GM12873 (cell line): ENCODE results near the gene COPS7A.

Experiments
- TF ChIP-seq, protein P1 (sequence below): IDR thresholded peaks from 2 replicates; pipeline ENCODE4 v1.5.1; 2012; ENCODE audit warnings: low read depth, mild to moderate bottlenecking, moderate library complexity, low read length, control low read depth; ENCODE audit not compliant: insufficient read depth; ENCODE audit errors: missing control alignments

Gene COPS7A

DNA sequence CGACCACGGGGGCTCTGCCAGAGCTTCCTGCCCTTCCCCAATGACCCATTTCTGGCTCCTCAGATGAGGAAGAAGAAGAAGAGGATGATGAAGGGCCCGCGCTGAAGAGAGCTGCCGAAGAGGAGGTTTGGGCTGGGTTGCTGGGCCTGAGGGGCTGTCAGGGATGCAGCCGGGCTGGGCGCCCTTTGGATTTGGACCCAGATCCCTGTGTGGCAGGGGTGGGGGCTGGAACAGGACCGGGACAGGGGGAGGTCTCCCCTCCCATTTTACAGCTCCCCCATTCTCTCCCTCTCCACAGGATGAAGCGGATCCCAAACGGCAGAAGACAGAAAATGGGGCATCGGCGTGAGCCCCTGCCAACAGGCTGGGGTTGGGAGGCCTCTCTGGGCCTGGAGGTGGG is 46.2 kb downstream of the COPS7A start:
- TF ChIP-seq, protein P1, sequence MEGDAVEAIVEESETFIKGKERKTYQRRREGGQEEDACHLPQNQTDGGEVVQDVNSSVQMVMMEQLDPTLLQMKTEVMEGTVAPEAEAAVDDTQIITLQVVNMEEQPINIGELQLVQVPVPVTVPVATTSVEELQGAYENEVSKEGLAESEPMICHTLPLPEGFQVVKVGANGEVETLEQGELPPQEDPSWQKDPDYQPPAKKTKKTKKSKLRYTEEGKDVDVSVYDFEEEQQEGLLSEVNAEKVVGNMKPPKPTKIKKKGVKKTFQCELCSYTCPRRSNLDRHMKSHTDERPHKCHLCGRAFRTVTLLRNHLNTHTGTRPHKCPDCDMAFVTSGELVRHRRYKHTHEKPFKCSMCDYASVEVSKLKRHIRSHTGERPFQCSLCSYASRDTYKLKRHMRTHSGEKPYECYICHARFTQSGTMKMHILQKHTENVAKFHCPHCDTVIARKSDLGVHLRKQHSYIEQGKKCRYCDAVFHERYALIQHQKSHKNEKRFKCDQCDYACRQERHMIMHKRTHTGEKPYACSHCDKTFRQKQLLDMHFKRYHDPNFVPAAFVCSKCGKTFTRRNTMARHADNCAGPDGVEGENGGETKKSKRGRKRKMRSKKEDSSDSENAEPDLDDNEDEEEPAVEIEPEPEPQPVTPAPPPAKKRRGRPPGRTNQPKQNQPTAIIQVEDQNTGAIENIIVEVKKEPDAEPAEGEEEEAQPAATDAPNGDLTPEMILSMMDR = no peak

DNA sequence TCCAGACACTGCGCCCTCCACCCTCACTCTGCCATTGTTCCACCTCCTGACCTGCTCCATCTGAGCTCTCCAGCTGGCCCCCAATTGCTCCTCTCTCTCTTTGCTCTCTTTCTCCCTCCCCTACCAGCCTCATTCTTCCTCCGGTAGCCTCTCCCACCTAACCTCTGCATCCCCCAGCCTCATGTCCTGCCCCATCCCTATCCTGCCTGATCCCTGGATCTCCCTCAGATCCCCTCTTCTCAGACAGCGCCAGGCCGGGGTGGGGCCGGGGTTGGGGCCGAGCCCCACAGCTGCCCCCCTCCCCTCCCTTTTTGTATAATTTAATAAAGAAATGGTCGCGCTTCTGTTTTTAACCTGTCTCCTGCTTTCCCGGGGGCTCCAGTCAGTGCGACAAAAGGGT is 46.8 kb downstream of the COPS7A start:
- TF ChIP-seq, protein P1 = no peak

DNA sequence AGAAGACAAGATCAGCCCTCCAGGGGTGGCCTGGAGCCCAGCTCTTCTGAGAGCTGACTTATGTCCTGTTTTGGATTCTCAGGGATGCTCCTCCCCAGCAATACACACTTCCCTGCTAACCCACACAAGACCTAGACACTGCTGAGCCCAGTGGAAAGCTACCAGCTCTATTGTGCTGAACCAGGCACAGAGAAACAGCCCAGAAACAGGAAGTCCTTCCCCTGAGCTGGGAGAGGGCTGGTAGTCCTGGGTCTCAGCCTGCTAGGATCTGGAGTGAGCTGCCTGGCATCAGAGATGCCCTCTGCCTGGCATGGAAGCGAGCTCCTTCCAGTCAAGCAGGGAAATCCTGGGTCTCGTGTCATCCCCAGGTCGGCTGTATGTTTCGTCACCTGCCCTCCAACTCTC is 47.2 kb downstream of the COPS7A start:
- TF ChIP-seq, protein P1 = no peak

DNA sequence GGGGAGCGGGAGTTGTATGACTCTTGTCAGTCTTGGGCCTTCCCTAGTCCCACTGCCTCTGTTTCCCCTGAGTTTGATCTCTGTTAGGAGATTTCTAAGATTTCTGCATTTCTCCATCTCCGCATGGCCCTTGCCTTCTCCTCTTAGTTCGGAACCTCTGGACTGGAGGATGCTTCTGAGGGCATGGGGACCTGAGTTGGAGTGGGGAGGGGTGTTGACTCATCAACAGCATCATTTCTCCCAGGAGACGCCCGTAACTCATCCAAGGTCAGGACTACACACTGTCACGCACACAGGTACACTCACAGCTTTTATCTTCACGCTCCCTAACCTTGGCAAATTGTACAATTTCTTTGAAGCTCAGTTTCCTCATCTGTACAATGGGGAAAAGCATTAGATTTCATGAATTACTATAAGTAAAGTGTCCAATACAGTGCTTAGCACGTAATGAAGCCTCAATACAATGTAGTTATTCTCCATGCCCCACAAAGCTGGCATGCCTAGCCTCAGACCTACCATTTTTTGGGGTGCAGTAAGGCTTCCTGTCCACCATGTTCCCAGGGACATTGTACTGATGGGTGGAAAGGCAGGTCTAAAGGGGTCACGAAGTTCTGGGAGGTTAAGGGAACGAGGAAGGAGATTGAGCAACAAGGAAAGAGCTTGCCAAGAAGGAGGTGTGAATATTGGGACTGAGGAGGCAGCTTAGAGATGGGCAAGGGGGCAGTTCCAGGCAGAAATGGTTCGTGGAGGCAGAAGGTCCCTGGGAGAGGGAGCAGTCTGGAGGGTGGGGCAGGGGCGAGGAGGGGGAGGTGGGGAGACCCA is 47.9 kb downstream of the COPS7A start:
- TF ChIP-seq, protein P1 = no peak

DNA sequence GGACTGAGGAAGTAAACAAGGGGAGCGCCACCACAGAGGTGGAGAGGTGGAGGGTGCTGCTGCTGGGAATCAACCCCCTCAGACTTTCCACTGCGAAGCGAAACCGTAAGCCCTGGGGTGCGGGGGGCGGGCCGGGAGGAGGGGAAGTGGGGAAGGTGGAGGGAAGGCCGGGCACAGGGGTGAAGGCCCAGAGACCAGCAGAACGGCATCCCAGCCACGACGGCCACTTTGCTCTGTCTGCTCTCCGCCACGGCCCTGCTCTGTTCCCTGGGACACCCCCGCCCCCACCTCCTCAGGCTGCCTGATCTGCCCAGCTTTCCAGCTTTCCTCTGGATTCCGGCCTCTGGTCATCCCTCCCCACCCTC is 48.5 kb downstream of the COPS7A start, which contains the start of gene LAG3:
Gene LAG3 (plus strand): TSS at position 190 of the 365 bp plus-strand sequence. CDS start 333 bp downstream, outside the sequence.
- TF ChIP-seq, protein P1 = no peak

DNA sequence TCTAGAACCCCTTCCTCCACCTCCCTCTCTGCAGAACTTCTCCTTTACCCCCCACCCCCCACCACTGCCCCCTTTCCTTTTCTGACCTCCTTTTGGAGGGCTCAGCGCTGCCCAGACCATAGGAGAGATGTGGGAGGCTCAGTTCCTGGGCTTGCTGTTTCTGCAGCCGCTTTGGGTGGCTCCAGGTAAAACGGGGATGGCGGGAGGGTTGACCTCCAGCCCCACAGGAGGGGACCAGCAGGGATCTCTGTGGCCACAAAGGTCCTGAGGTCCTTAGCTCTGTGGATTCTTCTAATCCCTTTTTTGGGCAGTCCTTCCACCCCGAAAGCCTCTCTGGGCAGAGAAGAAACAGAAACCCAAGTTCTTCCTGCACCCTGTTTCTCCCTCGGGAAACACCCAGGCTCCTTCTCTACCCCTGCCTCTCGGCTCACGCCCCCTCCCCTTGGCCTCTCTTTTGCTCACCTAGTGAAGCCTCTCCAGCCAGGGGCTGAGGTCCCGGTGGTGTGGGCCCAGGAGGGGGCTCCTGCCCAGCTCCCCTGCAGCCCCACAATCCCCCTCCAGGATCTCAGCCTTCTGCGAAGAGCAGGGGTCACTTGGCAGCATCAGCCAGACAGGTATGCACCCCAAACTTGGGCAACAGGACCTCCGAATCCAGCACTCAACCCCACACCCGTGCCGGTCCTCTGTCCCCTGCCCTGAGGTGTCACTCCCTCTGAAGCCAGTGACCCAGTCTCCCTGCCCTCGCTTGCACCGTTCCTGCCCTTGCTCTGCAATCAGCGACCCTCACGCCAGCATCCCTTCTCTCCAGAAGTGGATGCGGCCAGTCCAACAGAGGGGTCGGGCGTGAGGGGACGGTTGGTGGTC is 49.1 kb downstream of the COPS7A start:
- TF ChIP-seq, protein P1 = no peak
